SK-N-SH treated with all-trans-retinoic acid at 6 μM for 48 hours (cell line): ENCODE results near the gene NUFIP1.

Experiments
- ATAC-seq: fragments of 200-7000 bp; cut with Tn5 transposase; 3 replicates; pipeline ENCODE4 v1.9.1; 2020; ENCODE audit warnings: mild to moderate bottlenecking, moderate library complexity
- ARNTL ChIP-seq: fragments of 450-650 bp; formaldehyde crosslinking; IDR thresholded peaks from 2 replicates; pipeline ENCODE4 v1.5.0; 2020; ENCODE audit warnings: low read depth, mild to moderate bottlenecking, moderate library complexity, borderline replicate concordance
- CSDC2 ChIP-seq: fragments of 250-450 bp; sonication (Bioruptor Pico); IDR thresholded peaks from 2 replicates; pipeline ENCODE4 v1.5.0; 2020; ENCODE audit warnings: mild to moderate bottlenecking, moderate library complexity
- ESRRG ChIP-seq: fragments of 250-450 bp; sonication (Bioruptor Pico); IDR thresholded peaks from 2 replicates; pipeline ENCODE4 v1.6.1; 2021; ENCODE audit warnings: mild to moderate bottlenecking
- GLIS3 ChIP-seq: fragments of 250-450 bp; sonication (Bioruptor Pico); IDR thresholded peaks from 2 replicates; pipeline ENCODE4 v1.5.0; 2020; ENCODE audit warnings: mild to moderate bottlenecking, moderate library complexity
- ISL1 ChIP-seq: fragments of 250-450 bp; sonication (Bioruptor Pico); IDR thresholded peaks from 2 replicates; pipeline ENCODE4 v2.1.2; 2022; ENCODE audit warnings: mild to moderate bottlenecking, moderate library complexity
- OSR1 ChIP-seq: fragments of 250-450 bp; sonication (Bioruptor Pico); IDR thresholded peaks from 2 replicates; pipeline ENCODE4 v1.8.0; 2022; ENCODE audit warnings: moderate library complexity, mild to moderate bottlenecking, inconsistent platforms
- PPARA ChIP-seq: fragments of 250-450 bp; sonication (Bioruptor Pico); IDR thresholded peaks from 2 replicates; pipeline ENCODE4 v1.5.0; 2020; ENCODE audit warnings: mild to moderate bottlenecking, borderline replicate concordance
- SNAI2 ChIP-seq: fragments of 250-450 bp; sonication (Bioruptor Pico); IDR thresholded peaks from 2 replicates; pipeline ENCODE4 v1.5.0; 2020; ENCODE audit warnings: mild to moderate bottlenecking, moderate library complexity
- TCF4 ChIP-seq: fragments of 250-450 bp; sonication (Bioruptor Pico); IDR thresholded peaks from 2 replicates; pipeline ENCODE4 v1.8.0; 2021; ENCODE audit warnings: mild to moderate bottlenecking, moderate library complexity, borderline replicate concordance
- TOX ChIP-seq: fragments of 250-450 bp; sonication (Bioruptor Pico); IDR thresholded peaks from 2 replicates; pipeline ENCODE4 v1.8.0; 2021; ENCODE audit warnings: mild to moderate bottlenecking, moderate library complexity, borderline replicate concordance
- ZC3H10 ChIP-seq: fragments of 250-450 bp; sonication (Bioruptor Pico); IDR thresholded peaks from 2 replicates; pipeline ENCODE4 v1.5.1; 2021; ENCODE audit warnings: mild to moderate bottlenecking, moderate library complexity
- ZFP30 ChIP-seq: fragments of 450-650 bp; formaldehyde crosslinking; IDR thresholded peaks from 2 replicates; pipeline ENCODE4 v1.5.0; 2022; ENCODE audit warnings: mild to moderate bottlenecking, moderate library complexity
- ZNF565 ChIP-seq: fragments of 450-650 bp; formaldehyde crosslinking; conservative IDR thresholded peaks from 2 replicates; pipeline ENCODE4 v1.5.0; 2020; ENCODE audit warnings: low read depth, mild to moderate bottlenecking, moderate library complexity
- ZNF70 ChIP-seq: fragments of 450-650 bp; formaldehyde crosslinking; IDR thresholded peaks from 2 replicates; pipeline ENCODE4 v1.5.0; 2020; ENCODE audit warnings: mild to moderate bottlenecking, moderate library complexity
- ZNF8 ChIP-seq: fragments of 450-650 bp; formaldehyde crosslinking; IDR thresholded peaks from 2 replicates; pipeline ENCODE4 v1.5.0; 2020; ENCODE audit warnings: mild to moderate bottlenecking, moderate library complexity
- TF ChIP-seq, protein P1 (sequence below): fragments of 250-450 bp; sonication (Bioruptor Pico); IDR thresholded peaks from 2 replicates; pipeline ENCODE4 v1.5.0; 2020; ENCODE audit warnings: mild to moderate bottlenecking, moderate library complexity
- TF ChIP-seq, protein P2 (sequence below): fragments of 250-450 bp; sonication (Bioruptor Pico); IDR thresholded peaks from 2 replicates; pipeline ENCODE4 v1.5.1; 2020; ENCODE audit warnings: low read depth, mild to moderate bottlenecking, moderate library complexity
- TF ChIP-seq, protein P3 (sequence below): fragments of 250-450 bp; sonication (Bioruptor Pico); IDR thresholded peaks from 2 replicates; pipeline ENCODE4 v1.8.0; 2020; ENCODE audit warnings: mild to moderate bottlenecking, moderate library complexity, borderline replicate concordance
- TF ChIP-seq, protein P4 (sequence below): fragments of 250-450 bp; sonication (Bioruptor Pico); IDR thresholded peaks from 2 replicates; pipeline ENCODE4 v1.5.1; 2021; ENCODE audit warnings: mild to moderate bottlenecking, moderate library complexity
- TF ChIP-seq, protein P5 (sequence below): fragments of 250-450 bp; sonication (Bioruptor Pico); IDR thresholded peaks from 2 replicates; pipeline ENCODE4 v1.8.0; 2021; ENCODE audit warnings: low read depth, mild to moderate bottlenecking, moderate library complexity, borderline replicate concordance

The NUFIP1 gene

DNA sequence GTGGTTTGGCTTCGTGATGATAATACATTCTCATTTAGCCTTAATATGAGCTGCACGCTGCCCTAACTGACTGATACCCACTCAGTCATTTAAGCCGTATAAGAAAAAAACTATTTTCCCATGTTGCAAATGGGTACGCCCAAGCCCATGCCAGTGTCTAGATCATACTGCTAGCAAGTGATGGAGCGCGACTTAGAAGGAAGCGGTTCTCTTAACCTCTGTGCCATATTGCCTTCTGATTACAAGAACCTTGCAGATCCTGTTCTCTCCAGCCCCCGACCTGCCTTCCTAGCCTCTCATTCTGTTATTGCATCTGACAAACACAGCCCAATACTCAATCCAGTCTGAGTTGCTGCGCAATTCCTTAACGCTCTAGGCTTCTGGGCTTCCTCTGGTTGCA is 670 bp upstream of the NUFIP1 start:
- no peak for TF ChIP-seq PPARA (CRISPR knock-in tag)
- TF ChIP-seq, protein P1, sequence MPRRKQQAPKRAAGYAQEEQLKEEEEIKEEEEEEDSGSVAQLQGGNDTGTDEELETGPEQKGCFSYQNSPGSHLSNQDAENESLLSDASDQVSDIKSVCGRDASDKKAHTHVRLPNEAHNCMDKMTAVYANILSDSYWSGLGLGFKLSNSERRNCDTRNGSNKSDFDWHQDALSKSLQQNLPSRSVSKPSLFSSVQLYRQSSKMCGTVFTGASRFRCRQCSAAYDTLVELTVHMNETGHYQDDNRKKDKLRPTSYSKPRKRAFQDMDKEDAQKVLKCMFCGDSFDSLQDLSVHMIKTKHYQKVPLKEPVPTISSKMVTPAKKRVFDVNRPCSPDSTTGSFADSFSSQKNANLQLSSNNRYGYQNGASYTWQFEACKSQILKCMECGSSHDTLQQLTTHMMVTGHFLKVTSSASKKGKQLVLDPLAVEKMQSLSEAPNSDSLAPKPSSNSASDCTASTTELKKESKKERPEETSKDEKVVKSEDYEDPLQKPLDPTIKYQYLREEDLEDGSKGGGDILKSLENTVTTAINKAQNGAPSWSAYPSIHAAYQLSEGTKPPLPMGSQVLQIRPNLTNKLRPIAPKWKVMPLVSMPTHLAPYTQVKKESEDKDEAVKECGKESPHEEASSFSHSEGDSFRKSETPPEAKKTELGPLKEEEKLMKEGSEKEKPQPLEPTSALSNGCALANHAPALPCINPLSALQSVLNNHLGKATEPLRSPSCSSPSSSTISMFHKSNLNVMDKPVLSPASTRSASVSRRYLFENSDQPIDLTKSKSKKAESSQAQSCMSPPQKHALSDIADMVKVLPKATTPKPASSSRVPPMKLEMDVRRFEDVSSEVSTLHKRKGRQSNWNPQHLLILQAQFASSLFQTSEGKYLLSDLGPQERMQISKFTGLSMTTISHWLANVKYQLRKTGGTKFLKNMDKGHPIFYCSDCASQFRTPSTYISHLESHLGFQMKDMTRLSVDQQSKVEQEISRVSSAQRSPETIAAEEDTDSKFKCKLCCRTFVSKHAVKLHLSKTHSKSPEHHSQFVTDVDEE (CRISPR knock-in tag): no peak
- no peak for TF ChIP-seq ARNTL (CRISPR knock-in tag)
- TF ChIP-seq CSDC2 (CRISPR knock-in tag): no peak
- TF ChIP-seq ZNF8: no peak
- TF ChIP-seq, protein P2, sequence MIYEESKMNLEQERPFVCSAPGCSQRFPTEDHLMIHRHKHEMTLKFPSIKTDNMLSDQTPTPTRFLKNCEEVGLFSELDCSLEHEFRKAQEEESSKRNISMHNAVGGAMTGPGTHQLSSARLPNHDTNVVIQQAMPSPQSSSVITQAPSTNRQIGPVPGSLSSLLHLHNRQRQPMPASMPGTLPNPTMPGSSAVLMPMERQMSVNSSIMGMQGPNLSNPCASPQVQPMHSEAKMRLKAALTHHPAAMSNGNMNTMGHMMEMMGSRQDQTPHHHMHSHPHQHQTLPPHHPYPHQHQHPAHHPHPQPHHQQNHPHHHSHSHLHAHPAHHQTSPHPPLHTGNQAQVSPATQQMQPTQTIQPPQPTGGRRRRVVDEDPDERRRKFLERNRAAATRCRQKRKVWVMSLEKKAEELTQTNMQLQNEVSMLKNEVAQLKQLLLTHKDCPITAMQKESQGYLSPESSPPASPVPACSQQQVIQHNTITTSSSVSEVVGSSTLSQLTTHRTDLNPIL (CRISPR knock-in tag): no peak
- no peak for TF ChIP-seq ZNF70 (CRISPR knock-in tag)
- peak; percentile 13 for ATAC-seq

DNA sequence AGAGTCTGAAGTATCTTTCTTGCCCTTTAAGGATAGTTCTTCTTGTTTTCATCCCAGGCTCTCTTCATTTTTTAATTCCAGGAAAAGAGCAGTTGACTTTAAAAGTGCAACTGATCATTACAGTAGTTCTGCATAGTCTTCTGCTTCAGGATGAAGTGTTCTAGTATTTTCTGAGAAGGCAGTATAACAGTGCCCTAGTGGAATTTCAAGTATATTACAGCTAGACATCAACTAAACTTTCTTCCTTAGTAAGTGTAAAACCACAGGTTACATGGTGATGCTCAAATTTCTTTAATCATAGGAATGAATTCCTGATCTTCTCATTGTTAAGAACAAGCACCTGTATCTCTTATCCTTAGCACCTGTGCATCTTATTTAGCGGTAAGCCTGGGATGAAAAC is 10.9 kb downstream of the NUFIP1 start:
- TF ChIP-seq ESRRG (no peak), ZC3H10 (CRISPR knock-in tag) (no peak), OSR1 (CRISPR knock-in tag) (no peak), ZNF565 (CRISPR knock-in tag) (no peak), ZFP30 (CRISPR knock-in tag) (no peak), TOX (no peak), ARNTL (CRISPR knock-in tag) (no peak), PPARA (CRISPR knock-in tag) (no peak), SNAI2 (no peak), TCF4 (CRISPR knock-in tag) (no peak), ZNF70 (CRISPR knock-in tag) (no peak), GLIS3 (CRISPR knock-in tag) (no peak), ISL1 (no peak), CSDC2 (CRISPR knock-in tag) (no peak)
- TF ChIP-seq, protein P3, sequence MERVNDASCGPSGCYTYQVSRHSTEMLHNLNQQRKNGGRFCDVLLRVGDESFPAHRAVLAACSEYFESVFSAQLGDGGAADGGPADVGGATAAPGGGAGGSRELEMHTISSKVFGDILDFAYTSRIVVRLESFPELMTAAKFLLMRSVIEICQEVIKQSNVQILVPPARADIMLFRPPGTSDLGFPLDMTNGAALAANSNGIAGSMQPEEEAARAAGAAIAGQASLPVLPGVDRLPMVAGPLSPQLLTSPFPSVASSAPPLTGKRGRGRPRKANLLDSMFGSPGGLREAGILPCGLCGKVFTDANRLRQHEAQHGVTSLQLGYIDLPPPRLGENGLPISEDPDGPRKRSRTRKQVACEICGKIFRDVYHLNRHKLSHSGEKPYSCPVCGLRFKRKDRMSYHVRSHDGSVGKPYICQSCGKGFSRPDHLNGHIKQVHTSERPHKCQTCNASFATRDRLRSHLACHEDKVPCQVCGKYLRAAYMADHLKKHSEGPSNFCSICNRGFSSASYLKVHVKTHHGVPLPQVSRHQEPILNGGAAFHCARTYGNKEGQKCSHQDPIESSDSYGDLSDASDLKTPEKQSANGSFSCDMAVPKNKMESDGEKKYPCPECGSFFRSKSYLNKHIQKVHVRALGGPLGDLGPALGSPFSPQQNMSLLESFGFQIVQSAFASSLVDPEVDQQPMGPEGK (CRISPR knock-in tag): no peak
- TF ChIP-seq, protein P1 (CRISPR knock-in tag): no peak
- TF ChIP-seq, protein P4, sequence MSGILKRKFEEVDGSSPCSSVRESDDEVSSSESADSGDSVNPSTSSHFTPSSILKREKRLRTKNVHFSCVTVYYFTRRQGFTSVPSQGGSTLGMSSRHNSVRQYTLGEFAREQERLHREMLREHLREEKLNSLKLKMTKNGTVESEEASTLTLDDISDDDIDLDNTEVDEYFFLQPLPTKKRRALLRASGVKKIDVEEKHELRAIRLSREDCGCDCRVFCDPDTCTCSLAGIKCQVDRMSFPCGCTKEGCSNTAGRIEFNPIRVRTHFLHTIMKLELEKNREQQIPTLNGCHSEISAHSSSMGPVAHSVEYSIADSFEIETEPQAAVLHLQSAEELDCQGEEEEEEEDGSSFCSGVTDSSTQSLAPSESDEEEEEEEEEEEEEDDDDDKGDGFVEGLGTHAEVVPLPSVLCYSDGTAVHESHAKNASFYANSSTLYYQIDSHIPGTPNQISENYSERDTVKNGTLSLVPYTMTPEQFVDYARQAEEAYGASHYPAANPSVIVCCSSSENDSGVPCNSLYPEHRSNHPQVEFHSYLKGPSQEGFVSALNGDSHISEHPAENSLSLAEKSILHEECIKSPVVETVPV (CRISPR knock-in tag): no peak
- TF ChIP-seq, protein P5, sequence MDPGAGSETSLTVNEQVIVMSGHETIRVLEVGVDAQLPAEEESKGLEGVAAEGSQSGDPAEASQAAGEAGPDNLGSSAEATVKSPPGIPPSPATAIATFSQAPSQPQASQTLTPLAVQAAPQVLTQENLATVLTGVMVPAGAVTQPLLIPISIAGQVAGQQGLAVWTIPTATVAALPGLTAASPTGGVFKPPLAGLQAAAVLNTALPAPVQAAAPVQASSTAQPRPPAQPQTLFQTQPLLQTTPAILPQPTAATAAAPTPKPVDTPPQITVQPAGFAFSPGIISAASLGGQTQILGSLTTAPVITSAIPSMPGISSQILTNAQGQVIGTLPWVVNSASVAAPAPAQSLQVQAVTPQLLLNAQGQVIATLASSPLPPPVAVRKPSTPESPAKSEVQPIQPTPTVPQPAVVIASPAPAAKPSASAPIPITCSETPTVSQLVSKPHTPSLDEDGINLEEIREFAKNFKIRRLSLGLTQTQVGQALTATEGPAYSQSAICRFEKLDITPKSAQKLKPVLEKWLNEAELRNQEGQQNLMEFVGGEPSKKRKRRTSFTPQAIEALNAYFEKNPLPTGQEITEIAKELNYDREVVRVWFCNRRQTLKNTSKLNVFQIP (CRISPR knock-in tag): no peak
- TF ChIP-seq, all 23 proteins: peak for 0
- no peak for ATAC-seq
